DMS 273 (cell line): ENCODE results near the gene NCKAP5L.
A peak's percentile ranks its signal among the peaks of the same experiment; 100 is the strongest.
"Not testable (repeated sequence)": the region's sequence is repeated elsewhere in the genome, so short reads cannot be mapped to it uniquely, and the experiment has no call there.

Experiments used
- DNase-seq: peaks from one replicate; lab custom pipeline; 2025; ENCODE audit not compliant: unreplicated experiment; lab: John Stamatoyannopoulos, UW

Gene NCKAP5L

GRCh38 chr12:49828133-49829091 lies at the start of gene NCKAP5L:
Gene NCKAP5L (minus strand): TSS chr12:49828413. CDS start chr12:49804044, 24,369 bp downstream.
- peak; percentile 96 for DNase-seq

DNA sequence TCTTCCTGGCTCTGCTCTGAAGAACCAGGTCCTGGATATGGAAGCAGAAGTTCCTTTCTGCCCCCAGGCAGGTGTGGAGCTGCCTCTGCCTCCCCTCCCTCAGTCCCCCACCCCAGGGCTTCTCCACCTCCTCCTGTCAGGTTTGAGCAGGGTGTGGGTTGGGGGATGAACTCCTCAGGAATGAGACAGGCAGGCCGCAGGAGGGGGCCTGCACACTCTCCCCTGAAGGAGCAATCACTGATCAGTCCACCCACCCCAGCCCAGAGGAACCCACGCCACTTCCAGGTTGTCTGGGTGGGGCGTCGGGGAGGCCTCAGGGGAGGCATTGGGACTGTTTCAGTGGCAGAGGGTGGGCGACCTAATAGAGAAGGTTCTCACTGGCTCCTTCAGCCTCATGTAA lies 48.9 kb upstream of the NCKAP5L start:
- no peak for DNase-seq

DNA sequence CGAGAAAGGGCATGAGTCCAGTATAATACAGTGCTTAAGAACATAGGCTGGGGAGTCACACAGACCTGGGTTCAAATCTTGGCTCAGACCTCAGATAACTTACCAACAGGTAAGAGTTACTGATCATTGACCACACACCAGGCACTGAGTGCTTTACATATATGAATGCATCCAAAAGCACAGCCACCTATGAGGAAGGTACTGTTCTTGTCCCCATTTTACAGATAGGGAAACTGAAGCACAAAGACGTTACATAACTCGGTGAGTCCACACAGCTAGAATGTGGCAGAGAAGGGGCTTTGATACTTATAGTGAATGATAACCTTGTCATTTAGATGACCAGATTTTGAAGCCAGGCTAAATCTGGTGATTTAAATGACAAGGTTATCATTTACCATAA lies 47.9 kb upstream of the NCKAP5L start:
- no peak for DNase-seq

DNA sequence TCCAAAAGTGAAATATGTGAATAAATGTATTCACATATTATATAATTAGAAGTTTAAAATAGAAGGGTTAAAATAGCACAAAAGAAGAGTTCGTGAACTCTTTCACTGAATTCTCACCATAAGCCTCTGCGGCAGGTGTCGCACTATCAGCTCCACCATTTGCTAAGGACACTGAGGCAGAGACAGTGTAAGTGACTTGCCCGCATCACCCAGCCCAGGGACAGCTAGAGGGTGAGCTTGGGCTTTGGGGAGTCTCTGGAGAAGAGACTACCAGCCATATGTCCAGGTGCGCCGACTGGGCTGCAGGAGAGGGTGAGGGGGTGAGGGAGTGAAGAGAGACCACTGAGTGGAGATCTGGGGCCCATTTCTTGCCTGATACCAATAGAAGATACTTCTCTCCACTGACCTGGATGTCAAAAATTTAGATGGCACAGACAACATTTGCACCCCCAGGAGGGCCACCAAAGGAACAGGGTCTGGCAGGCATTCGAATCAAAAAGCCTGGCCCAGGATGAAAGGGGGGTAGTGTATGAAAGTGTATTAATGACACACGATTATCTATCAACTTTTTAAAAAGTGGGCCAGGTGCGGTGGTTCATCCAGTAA lies 47.0 kb upstream of the NCKAP5L start:
- DNase-seq, result no peak

DNA sequence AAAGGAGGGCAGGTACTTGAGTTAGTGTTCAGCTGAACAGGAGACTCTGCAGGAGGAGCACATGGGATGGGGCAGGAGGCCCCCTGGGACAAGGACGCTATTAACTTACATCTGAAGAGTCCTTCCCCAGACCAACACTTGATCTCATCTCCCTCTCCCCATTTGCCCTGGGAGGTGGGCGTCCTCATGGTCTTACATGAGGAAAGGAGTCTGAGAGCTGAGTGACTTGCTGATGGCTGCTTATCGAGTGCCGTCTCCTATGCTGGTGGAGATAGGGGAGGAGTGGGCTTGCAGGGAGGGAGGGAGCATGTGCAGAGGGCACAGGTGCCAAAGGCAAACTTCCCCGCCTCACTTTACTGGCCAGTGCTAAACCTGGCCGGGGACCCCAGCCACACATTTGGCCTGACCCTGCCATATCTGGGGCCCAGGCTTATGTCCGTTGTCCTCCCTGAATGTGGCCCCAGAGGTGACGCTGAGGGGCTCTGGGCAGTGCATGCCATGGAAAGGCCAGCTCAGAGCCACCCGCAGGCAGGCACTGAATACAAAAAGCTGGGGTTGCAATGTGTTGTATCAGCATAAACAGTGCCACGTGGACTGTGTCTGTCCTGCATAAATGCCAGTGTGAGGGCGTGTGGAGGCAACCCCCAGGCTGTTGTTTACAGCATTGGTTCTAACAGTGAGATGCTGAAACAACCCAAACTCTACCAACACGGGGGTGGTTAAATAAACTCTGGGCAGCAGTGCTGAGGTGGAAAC lies 46.1 kb upstream of the NCKAP5L start:
- DNase-seq, result peak; percentile 39

DNA sequence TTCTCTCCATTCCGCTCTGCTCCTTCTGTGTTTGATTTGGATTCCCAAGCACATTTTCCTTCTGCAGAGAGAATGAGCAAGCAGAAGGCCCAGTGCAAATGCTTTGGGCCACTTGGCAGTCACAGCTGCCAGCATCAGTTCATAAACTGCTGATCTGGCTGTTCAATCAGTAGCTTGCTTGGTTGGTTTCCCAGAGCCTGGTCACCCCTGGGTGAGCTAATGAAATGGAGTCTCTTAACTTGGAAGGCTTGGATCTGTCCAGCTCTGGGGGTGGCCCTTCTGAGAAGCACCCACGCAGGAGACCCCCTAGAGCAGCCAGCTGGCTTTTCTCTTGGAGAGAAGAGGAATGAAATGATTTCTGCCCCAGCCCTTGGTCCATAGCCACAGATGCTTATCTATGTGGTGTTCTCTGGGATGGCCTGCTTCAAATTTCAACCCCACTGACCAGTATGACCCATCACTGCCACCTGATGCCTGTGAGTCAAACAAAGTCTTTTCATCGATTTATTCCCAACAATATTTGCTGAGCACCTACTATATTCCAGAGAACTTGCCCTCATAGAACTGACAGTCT lies 45.2 kb upstream of the NCKAP5L start:
- peak; percentile 21 for DNase-seq

DNA sequence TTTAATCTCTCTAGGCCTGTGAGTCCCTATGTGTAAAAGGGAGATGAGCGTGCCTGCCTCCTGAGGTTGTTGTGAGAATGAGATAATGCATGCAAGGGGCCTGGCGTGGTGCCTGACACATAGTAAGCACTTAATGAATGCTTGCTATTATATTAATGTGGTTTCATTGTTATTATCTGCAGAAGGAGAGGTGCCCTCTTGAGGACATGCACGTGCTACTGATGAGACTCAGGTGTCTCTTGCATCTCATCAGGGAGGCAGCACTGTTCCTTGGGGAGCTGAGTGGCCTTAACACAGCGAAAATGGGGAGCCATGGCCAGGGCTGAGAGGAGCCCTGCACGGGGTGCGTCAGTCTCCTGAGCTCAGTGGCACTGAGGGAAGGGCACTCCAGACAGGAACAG lies 44.6 kb upstream of the NCKAP5L start:
- peak; percentile 37 for DNase-seq

DNA sequence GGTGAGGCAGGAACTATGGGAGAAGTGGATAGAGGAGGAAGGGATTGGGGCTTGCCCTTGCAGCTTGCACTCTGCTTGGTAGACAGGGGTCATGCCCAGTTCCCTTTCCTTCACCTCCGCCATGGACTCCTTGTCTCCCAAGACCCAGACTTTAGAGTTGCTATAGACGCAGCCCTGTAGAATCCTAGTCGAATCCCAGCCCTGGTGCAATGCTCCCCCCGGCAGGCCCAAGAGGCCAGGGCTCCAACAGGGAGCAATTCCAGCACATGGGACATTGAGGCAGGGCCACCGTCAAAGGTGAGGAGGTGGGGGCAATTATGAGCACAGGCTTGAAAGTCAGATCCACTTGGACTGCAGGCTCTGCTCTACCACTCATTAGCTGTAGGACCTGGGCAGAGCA lies 44.2 kb upstream of the NCKAP5L start:
- no peak for DNase-seq

DNA sequence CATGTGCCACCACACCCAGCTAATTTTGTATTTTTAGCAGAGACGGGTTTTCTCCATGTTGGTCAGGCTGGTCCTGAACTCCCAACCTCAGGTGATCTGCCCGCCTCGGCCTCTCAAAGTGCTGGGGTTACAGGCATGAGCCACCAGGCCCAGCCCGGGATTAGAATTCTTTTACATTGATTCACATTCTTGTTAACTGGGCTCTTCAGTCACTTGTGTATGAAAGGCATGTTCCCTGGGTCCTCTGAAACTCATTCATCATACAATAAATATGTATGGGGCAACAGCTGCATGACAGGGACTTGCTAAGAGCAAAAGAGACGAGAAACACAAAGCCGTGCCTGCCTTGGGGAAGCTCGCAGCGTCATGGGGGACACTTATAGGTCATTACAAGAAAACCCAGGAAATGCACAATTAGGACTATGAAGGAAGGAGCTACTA lies 43.6 kb upstream of the NCKAP5L start:
- not testable (repeated sequence) for DNase-seq

DNA sequence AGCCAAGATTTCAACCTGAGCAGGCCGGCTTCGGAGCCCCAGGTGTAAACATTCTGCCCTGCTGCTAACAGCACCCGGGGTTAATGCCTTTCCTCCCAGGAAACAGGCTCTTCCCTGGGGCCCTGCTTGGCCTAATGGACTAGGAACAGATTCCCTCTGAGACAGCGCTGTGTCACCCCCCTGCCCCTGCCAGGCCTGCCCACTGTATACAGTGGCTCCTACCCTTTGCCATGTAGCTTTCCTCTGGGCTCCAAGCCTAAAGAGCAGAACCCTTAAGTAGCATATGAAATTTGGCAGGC lies 43.0 kb upstream of the NCKAP5L start:
- no peak for DNase-seq

DNA sequence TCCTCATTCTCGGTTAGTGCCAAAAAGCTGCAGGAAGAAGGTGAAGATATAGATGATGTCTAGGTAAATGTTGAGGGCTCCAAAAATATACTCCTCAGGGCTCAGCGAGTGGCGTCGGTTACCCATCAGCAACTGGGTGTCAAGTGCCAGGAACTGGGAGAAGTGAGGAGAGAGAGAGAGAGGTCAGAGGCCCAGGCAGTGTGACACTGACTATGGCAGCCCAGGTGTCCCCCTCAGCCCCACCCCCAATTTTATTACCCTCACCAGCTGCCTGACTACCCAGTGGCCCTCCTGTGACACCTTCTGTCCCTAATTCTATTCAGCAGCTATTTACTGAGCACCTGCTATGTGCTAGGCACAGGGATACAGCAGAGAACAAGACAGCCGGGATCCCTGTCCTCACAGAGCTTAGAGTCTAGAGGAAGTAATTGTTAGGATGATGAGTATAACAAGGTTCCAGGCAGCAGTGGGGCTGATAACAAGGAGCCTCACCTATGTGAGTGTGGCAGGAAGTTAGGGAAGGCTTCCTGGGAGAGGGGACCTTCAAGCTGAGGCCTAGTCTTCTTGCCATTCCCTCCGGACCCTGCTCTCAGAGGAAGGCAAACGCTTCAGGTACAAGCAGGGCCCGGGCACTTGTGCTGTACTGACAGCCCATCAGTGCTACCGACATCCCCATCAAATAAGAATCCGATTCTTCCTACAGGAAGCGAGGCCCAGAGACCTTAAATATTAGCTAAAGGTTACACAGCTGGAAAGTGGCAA lies 42.5 kb upstream of the NCKAP5L start:
- no peak for DNase-seq

DNA sequence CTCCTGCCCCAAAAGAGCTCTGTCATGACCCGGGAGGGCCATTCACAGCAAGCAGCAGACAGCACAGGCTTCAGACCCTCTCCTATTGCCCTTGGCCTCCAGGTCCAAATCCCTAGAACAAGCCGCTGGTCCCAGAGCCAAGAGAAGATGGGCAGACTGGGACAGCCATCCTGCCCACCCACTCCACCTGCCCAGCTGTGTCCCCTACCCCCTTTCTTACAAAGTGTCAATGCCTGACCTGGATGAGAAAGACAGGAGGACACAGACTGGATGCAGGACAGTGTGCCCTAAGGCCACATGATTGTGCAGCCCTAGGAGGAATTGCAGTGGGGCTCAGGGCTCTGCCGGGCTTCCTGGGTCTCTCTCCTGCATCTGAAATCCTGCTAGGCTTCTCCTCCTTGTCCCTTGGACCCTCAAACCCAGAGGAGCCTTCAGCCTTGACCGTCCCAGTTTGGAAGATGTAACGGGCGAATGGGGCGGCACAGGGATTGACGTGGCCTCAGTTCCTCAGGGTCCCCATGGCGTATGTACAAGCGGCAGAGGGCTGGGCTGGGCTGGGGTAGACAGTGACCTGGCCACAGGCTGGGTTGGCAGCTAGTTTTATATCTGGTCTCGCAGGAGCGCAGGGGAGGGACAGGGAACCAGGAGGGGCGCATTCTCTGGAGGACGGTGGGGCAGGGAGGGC lies 41.7 kb upstream of the NCKAP5L start:
- DNase-seq, result no peak

DNA sequence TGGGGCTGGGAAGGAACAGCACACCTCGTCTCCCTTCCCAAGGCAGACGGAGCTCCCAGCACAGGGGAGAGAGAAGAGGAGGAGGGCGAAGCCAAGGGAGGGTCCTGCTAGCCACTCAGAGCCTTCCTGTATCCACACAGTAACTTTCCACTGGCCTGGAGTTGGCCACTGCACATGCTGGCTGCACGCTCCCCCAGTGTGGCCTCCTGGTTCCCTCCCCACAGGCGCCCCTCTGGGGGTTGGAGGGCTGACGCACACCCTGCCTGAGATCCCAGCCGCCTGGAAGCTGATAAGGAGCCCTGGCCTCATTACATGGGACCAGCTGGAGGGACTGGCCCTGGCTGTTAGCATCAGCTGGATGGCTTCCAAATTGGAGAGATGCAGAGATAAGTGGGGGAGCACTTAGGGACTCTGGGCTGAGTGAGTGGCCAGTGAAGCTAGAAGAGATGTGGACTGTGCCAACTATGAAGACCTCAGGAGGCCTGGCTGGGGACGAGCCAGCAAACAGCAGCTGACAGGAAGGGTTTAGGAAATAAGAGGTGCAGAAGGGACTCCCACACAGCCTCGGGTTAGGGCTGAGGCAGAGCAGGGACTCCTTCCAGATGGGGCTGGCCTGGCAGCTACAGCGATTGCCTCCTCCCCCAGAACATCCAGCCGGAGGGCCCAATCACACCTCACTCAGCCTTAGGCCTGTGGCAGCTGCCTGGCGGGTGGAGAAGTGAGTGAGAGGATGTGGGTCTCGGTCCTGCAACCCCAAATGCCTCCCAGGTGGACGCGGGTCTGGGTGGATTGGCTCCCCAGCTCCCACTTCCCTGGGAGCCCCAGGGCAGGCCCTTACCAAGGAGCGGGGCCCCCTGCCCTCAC lies 41.0 kb upstream of the NCKAP5L start:
- peak; percentile 99 for DNase-seq

GRCh38 chr12:49868449-49868848 lies 40.2 kb upstream of the NCKAP5L start:
- DNase-seq, result no peak

DNA sequence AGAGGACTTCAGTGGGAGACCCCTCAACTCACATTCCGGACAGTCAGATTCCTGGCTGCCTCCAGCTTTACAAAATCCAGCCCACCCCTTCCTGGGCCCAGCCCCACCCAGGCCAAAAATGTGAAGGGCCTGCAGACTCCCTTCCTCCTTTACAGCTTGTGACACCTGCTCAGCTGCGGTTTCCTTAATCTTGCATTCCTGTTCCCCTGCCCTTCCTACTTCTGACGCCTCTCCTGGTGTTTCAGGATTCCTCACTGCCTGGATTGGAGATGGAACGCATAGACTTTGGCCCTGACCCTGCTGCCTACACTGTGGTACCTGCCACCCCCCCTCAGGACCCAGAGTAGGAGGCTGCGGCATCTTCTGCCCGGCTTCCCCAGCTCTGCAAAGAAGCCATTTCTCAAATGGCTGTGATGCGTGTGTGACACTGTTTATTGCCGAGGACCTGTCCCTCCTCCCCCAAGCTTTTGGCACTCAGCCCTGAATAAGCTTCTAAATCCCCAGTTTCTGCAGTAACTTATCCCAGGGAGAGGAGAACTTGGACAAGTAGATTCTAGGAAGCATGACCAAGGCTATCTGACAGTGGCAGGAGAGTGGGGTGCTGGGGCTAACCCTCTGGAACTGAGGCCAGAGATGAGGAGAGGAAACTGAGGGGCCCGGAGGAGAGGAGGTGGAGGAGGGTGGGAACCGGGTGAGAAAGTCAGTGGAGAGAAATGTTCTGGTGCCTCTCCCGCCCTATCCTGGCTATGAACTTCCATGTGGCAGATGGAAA lies 39.5 kb upstream of the NCKAP5L start:
- DNase-seq, result peak; percentile 59

DNA sequence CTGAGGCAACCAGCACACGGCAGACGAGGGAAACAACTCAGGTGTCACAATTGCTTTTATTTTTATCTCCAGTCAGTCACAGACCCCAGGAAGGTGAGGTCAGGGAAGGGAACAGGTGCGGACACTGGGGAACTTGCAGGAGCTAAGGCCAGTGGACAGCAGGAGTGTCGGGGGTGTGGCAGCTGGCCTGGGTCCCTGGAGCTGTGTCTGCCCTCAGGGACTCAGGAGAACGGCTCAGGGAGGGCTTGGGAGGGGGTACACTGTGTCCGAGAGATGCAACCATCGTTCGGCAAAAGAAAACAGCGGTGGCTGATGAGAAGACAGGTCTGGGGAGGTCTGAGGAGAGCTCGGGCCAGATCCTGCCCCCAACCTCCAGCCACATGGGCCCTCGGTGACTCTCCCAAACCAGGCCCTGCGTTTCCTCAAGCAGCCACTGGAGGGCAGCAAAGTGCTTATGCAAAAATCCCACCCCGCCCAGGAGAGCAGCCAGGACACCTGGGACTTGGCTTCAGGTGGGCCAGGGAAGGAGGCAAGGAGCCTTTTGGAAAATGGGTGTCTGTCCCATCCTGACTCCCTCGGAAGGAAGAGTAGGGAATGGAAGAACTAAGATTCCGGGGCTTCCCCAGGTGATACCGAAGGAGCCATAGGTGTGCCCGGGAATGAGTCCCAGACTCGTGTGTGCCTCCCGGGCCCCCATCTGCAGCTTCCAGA lies 38.8 kb upstream of the NCKAP5L start:
- DNase-seq, result peak; percentile 82

GRCh38 chr12:49865782-49866135 lies 37.5 kb upstream of the NCKAP5L start:
- DNase-seq, result no peak
